GM18861 (cell line): ENCODE data around the gene FXYD5.

Source experiments
- ATAC-seq: cut with Tn5 transposase; IDR thresholded peaks from one replicate; pipeline ENCODE4 v1.9.1; 2021; ENCODE audit not compliant: unreplicated experiment

Gene FXYD5, protein sequence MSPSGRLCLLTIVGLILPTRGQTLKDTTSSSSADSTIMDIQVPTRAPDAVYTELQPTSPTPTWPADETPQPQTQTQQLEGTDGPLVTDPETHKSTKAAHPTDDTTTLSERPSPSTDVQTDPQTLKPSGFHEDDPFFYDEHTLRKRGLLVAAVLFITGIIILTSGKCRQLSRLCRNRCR

GRCh38 chr19:35154525-35155406, at the start of gene FXYD5:
Gene FXYD5, plus strand, starts transcription at chr19:35154735. Its CDS starts 816 bp downstream, at chr19:35155551.
- no peak for ATAC-seq

- ATAC-seq, result no peak
Measured at GRCh38 chr19:35105047-35105410, 49.5 kb upstream of the FXYD5 start.

- ATAC-seq, result no peak
Measured at GRCh38 chr19:35105411-35106290, 48.9 kb upstream of the FXYD5 start.

DNA sequence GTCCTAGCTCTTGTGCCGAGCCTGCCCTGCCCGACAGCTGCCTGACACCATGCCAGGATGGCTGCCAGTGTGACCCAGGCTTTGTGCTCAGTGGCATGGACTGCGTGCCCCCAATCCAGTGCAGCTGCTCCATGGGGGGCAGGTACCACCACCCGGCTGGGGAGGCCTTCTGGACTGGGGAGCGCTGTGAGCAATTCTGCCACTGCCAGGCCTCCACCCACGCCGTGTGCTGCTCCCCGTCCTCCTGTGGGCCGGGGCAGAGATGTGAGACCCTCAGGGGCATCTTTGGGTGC, 48.3 kb upstream of the FXYD5 start:
- no peak for ATAC-seq

DNA sequence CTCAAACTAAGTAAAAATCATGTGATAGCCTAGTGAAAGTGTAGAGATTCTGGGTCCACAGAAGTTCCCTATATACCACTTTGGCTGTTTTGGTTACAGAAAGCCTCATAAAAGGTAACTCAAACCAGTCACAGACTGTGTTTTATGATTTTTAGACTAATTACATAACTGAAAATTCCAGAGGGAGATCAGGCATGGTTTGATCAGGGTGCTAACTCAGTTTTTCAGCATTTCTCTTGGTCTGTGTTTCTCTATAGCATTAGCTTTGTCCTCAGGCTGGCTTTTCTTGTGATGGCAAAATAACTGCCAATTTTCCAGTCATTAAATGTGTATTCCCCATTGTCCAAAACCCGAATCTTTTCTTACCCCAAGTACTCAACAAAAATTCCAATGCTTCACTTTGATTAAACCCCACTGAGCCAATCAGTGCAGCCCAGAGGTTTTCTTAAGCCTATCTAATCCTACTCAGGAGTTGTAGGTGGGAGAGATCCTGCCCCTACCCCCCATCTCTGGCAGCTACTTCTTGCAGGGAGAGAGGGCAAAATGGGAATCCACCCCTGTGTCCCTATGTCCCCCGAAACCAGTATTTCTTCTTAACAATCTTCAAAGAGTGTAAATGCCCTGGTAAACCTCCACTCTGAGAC, 47.5 kb upstream of the FXYD5 start:
- ATAC-seq, result no peak

- ATAC-seq, result no peak
Measured at GRCh38 chr19:35107545-35107944, 47.0 kb upstream of the FXYD5 start.

DNA sequence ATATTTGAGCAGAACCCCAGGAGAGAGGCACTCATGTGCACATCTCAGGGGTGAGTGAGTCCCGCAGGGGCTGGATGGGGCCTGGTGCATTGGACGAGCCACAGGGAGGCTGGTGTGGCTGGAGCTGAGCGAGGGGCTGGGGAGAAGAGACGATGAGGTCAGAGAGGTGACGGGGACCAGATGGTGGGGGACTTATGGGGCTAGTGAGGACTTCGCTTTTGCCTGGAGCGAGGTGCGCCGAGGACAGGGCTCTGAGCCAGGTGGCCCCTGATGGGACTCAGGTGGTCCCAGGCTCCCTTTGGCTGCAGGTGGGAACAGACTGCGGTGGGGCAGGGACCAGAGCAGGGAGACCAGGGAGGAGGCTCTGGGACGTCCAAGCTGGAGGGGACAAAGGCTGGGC, 45.8 kb upstream of the FXYD5 start:
- no peak for ATAC-seq

DNA sequence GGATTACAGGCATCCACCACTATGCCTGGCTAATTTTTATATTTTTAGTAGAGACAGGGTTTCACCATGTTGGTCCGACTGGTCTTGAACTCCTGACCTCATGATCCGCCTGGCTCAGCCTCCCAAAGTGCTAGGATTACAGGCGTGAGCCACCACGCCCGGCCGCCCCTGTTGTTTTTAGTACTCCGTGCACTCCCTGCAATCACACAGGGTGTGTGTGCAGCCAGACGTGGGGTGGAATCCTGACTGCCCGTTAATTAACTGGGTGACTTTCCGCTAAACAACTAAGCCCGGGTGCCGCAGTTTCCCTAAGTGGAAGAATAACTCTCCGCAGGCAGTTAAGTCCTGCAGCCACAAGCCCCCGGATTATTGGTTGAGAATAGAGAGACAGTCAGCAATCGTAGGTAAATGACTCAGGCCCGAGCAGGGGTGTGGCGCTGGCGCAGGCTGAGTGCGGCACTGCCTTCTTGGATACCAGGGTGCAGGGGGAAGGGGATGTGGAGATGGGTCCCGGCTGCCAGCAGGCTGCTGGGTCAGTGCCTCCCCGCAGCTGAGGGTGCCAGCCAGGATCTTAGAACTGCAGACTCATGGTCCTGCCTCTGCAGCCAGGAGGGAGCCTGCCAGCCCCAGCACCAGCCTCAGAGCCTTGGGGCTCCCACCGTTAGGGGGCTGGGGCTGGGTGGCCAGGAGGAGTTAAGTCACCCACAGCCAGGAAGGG, 45.0 kb upstream of the FXYD5 start:
- ATAC-seq, result no peak

DNA sequence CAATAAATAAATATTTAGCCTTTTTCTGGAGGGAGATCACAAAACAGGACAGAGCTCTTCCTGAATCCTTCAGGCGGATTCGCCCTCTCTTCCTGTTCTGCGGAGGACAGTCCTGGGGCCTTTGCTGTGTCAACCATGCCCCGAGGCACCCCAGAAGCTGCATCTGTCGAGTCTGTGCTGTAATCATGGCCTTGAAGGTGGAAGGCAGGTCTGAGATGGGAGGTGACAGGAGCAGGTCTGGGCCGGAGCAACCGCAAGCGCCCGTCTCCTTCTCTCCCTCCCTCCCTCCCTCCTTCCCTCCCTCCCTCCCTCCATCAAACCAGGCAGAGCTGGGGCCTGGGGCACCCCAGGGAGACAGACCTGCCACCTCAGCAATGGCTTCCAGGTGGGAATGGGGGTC, 43.6 kb upstream of the FXYD5 start:
- no peak for ATAC-seq

DNA sequence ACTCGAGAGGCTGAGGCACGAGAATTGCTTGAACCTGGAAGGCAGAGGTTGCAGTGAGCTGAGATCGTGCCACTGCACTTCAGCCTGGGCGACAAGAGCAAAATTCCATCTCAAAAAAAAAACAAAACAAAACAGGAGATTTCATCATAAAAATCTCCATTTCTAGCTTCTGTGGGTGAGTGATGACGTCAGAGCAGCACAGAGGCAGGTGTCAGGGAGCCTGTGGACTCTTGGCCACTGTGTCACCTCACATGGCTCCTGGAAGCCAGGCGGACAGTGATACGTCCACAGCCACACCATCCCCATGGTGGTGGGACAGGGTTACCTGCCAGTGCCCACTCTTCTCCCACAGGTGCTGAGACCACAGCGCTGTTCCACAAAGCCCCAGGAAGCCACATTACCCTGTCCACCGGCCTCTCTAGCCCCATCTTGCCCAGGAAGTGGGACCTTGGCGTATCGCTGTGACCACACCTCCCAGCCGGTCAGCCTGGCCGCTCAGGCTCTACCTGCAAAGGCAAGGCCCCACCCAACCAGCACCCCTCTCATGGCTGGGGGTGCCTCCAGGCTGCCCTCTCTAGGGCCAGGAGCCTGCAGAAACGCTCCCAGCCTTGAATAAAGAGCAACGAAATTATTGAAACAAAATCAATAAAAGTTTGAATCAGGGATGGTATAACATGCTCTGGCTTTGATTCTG, 41.4 kb upstream of the FXYD5 start:
- no peak for ATAC-seq

DNA sequence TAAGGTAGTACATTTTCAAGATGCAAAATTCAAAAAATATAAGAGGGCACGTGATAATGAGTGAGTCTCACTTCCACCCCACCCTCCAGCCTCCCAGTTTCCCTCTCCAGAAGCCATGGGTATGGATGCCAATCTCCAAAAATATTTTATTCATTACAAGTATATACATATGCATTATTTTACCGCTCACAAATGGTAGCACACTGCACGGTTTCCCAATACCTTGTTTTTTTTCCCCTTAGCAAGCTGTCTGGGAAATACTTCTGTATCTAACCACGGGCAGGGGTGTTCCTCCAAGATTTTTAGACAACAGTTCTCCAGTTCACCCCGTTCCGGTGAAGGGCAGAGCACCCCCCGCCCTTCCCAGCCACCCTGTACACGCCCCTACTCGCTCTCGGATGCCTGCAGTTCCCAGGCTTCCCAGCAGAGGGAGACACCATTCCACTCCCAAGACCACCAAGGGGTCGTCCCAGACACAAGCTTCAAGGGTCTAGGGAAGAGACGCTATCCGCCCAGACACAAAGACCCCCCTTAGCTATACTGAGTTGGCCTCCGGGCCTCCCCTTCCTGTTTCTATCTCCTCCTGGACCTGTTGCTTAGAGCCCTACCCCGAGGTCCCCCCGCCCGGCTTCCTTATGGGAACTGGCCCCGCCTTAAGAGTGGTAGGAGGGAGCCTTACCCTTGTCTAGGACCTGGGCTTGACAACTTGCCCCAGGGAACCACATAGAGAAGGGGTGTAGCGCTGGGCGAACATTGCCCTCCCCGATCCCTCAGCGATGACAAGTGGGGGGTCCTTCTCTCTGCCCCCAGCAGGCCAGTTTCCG, 40.0 kb upstream of the FXYD5 start:
- no peak for ATAC-seq

DNA sequence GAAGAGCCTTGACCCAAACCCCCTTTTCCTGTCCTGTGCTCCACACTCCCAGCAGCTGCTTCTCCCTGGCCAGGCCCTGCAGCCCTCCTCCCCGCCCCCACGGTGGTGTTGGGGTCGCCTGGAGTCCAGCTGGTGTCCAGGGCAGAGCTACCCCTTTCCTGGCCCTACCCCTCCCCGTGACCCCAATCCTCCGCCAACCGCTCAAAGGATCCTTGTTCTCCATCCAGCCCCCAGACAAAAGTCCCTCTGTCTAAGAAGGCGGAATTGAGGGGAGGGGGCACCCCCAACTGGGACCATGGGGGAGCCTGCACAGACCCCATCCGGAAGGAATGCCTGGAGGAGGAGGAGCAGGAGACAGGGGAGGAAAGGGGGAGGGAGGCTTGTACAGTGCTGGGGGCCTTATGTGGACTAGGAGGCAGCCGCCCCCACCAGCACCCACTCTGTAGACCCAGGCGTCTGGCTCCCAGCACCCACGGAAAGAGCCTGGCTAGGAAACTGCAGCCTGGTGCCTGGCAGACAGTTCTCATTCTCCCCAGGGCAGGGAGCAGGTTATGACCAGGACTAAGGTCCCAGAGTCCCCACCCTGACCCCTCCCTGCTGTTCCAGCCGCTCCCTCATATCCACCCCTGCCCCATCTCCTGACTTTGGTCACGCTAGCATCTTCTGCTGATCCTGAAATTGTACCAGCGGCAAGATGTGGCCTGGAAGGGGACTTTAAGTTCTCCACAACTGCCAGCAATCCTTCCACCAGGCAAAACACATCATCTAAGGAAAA, 39.2 kb upstream of the FXYD5 start, which contains the start of gene FXYD3:
Gene FXYD3 (plus strand): TSS at position 647 of the 775 bp plus-strand sequence. CDS start 3,554 bp downstream, outside the sequence.
- ATAC-seq, result no peak

- no peak for ATAC-seq
Measured at GRCh38 chr19:35116072-35116801, 38.3 kb upstream of the FXYD5 start.

DNA sequence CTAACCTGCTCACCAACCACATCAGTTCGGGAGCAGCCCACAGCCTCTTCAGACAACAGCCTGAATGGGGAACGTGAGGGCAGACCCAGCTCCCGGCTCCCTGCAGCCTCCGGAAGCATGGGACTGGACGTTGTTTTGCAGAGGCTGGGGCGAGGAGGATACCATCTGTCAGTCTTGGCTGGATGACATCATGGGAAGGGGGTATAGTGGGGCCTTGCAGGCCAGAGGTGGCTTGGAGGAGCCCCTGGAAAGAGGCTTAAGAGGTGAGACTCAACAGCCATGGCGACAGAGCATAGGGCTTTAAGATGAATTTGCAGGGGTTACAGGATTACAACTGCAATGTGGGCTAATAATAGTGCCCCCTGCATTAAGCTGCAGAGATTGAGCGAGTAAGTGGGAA, 37.4 kb upstream of the FXYD5 start:
- ATAC-seq, result no peak

- ATAC-seq, result no peak
Measured at GRCh38 chr19:35117799-35118198, 36.7 kb upstream of the FXYD5 start.

GRCh38 chr19:35118268-35119020, 36.1 kb upstream of the FXYD5 start:
- ATAC-seq, result no peak

DNA sequence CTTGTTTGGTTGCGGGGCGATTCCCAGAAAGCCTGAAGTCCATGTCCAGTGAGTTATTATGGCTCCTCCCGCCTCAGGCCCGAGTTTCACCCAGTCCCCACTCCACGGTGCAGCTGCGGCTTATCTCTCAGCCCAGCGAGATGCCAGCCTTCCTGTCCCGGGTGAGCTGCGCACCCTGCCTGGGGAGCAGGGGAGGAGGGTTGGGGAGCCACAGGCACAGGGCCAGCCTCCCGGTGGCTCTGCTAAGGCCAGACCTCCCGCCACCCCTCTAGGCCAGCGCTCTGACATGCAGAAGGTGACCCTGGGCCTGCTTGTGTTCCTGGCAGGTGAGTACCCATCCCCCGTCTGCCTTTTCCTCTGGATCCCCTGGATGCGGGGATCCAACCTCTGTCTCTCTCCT, 35.4 kb upstream of the FXYD5 start:
- ATAC-seq, result no peak
